ENCODE measurements around the gene IZUMO4. TPM values are rescaled to one million over a fixed set of nuclear protein-coding genes. Genes with fewer than 3 reads are reported as not detected.
A peak's percentile ranks its signal among the peaks of the same experiment; 100 is the strongest.

The IZUMO4 gene
- polyA plus RNA-seq, 1 donor, result 6.2 TPM

DNA sequence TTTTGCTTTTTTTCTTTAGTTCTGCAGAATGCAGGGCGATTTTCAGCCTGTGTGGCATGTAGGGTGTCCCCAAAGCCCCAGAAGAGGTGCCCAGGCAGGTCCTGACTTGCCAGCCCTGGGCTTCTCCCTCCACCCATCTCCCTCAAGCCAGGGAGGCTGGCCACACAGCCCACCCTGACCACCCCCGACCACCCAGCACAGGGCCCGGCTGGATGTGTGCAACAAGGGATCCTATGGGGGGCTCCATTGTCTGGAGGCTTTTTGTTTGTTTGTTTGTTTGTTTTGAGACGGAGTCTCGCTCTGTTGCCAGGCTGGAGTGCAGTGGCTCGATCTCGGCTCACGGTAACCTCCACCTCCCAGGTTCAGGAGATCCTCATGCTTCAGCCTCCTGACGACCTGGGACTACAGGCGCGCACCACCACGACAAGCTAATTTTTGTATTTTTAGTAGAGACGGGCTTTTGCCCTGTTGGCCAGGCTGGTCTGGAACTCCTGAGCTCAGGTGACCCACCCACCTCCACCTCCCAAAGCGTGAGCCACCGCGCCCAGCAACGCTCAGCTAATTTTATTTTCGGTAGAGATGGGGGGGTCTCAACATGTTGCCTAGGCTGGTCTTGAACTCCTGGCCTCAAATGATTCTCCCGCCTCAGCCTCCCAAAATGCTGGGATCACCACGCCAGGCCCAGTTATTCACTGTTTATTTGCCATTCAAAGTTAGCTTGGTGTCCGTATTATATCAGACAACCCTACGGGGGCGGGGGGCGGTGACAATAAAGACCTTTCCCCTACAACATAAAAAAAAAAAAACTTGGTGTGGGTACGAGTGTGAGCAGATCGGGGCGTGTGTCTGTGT, 37.9 kb upstream of the IZUMO4 start:
- no peak for DNase-seq

- peak; percentile 56 for DNase-seq
Observed at GRCh38 chr19:2059422-2060201, 37.1 kb upstream of the IZUMO4 start.

GRCh38 chr19:2060884-2061494, 35.7 kb upstream of the IZUMO4 start:
- peak; percentile 47 for DNase-seq

DNA sequence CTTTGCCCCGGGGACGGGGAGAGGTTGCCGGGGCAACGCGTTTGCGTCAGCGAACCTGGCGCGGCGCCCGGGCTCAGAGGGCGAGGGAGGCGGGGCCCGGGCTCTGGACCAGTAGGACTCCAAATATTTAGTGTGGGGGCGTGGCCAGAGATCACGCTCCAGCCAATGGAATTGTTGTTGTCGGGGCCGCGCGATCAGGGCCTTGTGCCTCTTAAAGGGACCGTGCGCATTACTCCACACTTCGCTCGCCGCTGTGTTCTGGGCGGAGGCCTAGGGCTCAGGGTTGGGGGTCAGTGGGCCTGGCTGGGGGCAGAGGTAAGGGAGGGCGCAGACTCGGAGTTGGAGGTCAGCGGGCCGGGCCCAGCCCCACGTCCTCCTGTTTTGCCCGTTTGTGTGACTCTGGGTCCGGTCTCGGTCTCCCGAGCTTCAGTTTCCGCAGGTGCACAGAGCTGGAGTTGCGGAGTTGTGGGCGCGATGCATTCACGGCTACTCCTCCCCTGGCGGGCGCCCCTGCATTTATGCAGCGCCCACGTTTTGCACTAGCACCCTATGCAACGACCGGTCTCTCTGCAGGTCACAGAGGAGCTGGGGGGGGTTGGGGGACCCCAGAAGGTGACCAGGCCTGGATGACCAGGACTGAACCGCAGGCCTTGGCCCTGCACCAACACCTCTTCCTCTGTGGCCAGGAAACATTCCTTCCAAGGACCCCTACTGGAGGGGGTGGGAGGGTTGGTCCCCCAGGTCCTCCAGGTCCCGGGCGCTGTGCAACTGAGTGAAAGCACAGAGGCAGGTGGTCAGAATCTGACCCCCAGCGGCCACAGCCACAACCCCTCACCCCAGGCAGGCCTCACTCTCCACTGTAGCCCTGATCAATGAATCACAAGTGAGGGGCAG, 35.0 kb upstream of the IZUMO4 start:
- DNase-seq, result peak; percentile 99

- no peak for DNase-seq
Observed at GRCh38 chr19:2062389-2062729, 34.4 kb upstream of the IZUMO4 start.

DNA sequence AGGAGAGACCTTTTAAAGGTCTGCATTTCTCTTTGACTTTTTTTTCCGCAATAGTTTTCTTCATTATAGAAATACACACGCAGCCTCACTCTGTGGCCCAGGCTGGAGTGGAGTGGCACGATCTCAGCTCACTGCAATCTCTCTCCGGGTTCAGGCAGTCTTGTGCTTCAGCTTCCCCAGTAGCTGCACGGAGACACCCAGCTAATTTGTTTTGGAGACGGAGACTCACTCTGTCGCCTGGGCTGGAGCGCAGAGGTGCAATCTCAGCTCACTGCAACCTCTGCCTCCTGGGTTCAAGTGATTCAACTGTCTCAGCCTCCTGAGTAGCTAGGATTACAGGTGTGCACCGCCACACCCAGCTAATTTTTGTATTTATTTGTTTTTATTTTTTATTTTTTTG, 33.9 kb upstream of the IZUMO4 start:
- no peak for DNase-seq

DNA sequence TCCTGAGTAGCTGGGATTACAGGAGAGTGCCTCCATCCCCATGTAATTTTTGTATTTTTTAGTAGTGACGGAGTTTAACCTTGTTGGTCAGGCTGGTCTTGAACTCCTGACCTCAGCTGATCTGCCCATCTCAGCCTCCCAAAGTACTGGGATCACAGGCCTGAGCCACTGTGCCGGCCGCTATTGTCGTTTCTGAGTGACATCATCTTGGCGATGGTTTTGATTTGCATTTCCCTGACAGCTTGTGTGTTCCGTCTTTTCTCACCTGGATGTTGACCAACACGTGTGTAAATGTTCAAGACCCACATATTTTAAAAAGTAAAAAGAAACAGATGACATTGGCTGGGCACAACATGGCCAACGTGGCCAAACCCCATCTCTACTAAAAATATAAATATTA, 32.9 kb upstream of the IZUMO4 start:
- no peak for DNase-seq

- DNase-seq, result no peak
Observed at GRCh38 chr19:2064395-2064787, 32.3 kb upstream of the IZUMO4 start.

- DNase-seq, result no peak
Observed at GRCh38 chr19:2064788-2065524, 31.8 kb upstream of the IZUMO4 start.

- DNase-seq, result no peak
Observed at GRCh38 chr19:2070436-2070827, 26.3 kb upstream of the IZUMO4 start.

DNA sequence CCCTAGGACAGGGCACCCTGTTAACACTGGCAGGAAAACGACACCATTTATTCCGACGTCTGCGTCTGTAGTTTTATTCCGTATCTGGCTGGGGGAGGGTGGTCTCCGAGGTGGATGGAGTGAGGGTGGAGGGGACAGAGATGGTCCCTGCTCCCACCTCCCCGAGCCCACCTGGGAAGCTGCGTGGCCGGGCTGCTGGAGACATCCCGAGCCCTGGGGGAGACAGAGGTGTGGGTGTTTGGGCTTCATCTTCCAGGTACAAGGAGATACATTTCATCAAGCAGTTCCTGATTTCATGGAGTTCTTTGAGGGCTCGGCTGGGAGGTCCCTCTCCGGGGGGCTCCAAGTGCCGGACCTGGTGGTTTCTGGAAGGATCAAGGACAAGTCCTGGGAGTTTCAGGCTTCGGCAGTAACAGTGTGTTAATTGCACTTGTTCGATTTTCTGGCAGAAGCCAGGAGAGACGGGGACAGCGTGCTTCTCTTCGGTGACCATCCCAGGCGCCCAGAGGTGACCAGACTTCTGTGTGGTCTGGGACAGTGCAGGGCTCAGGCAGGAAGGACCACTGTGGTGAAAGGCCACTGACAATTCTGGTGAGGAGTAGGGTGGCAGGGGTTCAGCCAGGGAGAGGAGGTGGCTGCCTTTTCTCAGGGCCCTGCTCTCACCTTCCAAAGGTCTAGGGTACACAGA, 25.6 kb upstream of the IZUMO4 start:
- no peak for DNase-seq

GRCh38 chr19:2072757-2073551, 23.8 kb upstream of the IZUMO4 start:
- DNase-seq, result no peak

GRCh38 chr19:2076526-2076944, 20.2 kb upstream of the IZUMO4 start:
- DNase-seq, result no peak

GRCh38 chr19:2077398-2077797, 19.3 kb upstream of the IZUMO4 start:
- DNase-seq, result no peak

DNA sequence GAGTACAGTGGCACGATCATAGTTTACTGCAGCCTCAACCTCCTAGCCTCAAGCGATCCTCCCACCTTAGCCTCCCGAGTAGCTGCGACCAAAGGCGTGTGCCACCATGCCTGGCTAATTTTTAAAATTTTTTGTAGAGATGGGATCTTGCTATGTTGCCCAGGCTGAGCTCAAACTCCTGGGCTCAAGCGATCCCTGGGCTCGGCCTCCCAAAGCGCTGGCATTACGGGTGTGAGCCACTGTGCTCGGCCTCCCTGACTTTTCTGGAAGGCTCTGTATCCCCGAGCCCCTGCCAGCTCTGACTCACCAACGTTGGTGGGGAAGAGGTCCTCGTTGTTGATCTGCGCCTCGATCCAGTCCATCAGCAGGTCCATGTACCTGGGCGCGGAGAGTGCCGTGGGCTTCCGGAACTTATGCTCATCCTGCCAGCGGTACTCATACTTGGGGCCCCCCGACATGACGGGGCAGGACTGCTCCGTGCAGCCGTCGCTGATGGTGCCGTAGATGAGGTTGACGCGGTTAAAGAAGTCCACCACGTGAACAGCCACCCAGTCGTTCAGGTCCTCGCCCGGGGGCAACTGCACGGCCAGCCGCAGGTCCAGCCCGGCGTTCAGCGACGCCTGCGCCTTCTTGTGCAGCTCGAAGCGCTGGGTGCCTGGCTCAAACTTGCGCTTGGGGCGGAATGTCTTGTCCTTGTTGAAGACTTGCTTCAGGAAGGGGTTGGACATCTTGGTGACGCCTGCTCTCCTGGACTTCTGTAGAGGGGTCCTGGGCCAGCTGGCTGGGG, 18.7 kb upstream of the IZUMO4 start:
- DNase-seq, result no peak

DNA sequence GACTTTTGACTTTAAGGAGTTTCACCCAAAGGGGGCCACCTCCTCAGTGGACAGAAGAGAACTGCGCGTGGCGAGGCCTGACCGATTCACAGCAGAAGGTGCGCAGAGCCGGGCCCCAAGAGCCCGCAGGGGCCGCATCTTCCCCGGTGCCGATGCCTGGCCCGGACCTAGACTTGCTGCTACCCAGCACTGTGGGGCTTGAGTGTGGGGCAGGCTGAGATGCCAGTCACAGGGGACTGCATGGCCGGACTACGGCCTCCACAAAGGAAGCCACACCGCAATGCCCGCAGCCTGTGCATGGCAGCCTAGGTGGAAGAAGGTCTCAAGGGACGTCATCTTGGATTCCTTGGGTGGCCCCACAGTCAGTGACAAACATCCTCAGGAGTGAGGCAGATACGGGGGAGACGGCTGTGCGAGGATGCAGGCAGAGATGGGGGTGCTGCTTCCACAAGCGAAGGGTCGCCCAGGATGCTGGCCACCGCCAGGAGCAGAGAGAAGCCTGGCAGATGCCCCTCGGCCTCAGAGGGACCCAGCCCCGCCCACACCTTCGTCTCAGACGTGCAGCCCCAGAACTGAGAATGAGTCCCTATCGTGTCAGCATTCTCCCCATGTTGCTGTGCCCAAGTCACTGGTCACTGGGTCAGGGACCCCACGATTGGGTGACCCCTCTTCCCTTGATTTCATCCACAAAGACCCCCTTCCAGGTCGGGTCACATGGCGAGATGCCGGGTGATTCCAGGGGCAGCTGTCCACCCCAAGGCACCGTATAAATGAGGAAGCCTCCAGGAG, 17.4 kb upstream of the IZUMO4 start:
- no peak for DNase-seq

DNA sequence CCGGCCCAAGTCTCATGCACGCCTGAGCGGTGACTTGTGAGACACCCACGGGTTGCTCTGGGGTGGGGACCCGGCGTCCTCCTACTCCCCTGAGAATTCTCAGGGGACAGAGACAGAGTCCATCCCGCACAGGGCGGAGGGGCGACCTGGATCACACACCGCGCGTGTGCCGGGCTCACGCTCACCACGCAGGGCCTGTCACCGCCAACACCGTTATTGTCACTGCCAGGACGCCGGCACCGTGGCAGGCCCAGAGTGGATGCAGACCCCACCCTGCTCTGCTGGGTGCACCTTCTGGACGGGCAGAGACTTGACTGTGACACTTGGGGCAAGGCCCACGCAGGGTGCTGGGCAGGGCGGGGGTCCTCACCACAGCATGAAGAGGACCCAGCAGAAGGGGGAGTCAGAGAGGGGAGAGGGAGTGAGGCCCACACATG, 16.8 kb upstream of the IZUMO4 start:
- no peak for DNase-seq

Measured in left kidney (tissue), 2 donors.